HepG2 (cell line): Measurements from ENCODE around the gene RAB6B. TPM values are rescaled to one million over a fixed set of nuclear protein-coding genes. Genes with fewer than 3 reads are reported as not detected.

Source experiments
- ATAC-seq: fragments of 200-7000 bp; cut with Tn5 transposase; 3 replicates; pipeline ENCODE4 v1.9.1; 2020; ENCODE audit warnings: mild to moderate bottlenecking, moderate library complexity
- BruUV-seq: library from RNA; stranded (reverse); fragments of 400-500 nt; replicated peaks from 2 replicates; lab custom pipeline; 2021; lab: Mats Ljungman, UMichigan
- CTCF ChIA-PET: fragments of 300-600 bp; formaldehyde crosslinking; extraction: SDS; loops from one replicate; lab custom pipeline; 2021; ENCODE audit warnings: low total read pairs, inconsistent platforms, low intra/inter-chr PET ratio; lab: Yijun Ruan, JAX
- POLR2A ChIA-PET: fragments of 350-600 bp; sonication (Branson Sonifier 250); formaldehyde crosslinking; loops from one replicate; lab custom pipeline; 2020; ENCODE audit warnings: antibody characterized with exemption, inconsistent platforms; lab: Yijun Ruan, JAX
- DNase-seq: peaks from one replicate; pipeline ENCODE4 v3.0.0-alpha.2; 2015; ENCODE audit warnings: low spot score
- FAIRE-seq: peaks from 3 replicates; lab custom pipeline; 2011; peaks lifted over from hg19 to GRCh38; lab: Jason Lieb, UNC
- H2AFZ ChIP-seq: one replicate; pipeline ENCODE4 v1.6.1; 2011; ENCODE audit warnings: low read length, inconsistent platforms
- H3K27ac ChIP-seq: fragments of 300-600 bp; 3 replicates; pipeline ENCODE4 v1.8.0; 2011; ENCODE audit warnings: mixed run types, mild to moderate bottlenecking, mixed read lengths, low read length, inconsistent platforms; ENCODE audit not compliant: insufficient read depth; ENCODE audit errors: extremely low read length
- H3K27me3 ChIP-seq, 2 experiments: fragments of 200-600 bp in 1 of 2; 2 replicates in 1 of 2; 3 replicates in 1 of 2; pipeline versions ENCODE4 v1.6.0 to v1.8.0; 2011; ENCODE audit warnings: low read length in 2 of 2, mild to moderate bottlenecking in 2 of 2, moderate library complexity in 2 of 2, inconsistent platforms in 1 of 2; ENCODE audit not compliant: insufficient read depth in 2 of 2, control insufficient read depth in 1 of 2
- H3K36me3 ChIP-seq, 2 experiments: fragments of 200-600 bp in 1 of 2; replicated peaks in 1 of 2; 2 replicates in 1 of 2; 3 replicates in 1 of 2; pipeline versions ENCODE4 v1.5.1 to v1.8.0; 2011; ENCODE audit warnings: low read length in 2 of 2, inconsistent platforms in 1 of 2; ENCODE audit not compliant: insufficient read depth in 2 of 2, control insufficient read depth in 1 of 2
- H3K4me1 ChIP-seq: 2 replicates; pipeline ENCODE4 v1.5.1; 2012; ENCODE audit warnings: low read length, inconsistent platforms; ENCODE audit not compliant: insufficient read depth
- H3K4me2 ChIP-seq: 2 replicates; pipeline ENCODE4 v1.6.0; 2011; ENCODE audit warnings: low read depth, low read length, inconsistent platforms
- H3K4me3 ChIP-seq, 3 experiments: fragments of 200-600 bp in 1 of 3; sonication (generic), shearing (Covaris generic) in 1 of 3; replicated peaks in 1 of 3; 2 replicates each; pipeline ENCODE4 v1.5.1; 2011 to 2016; ENCODE audit warnings: low read length in 3 of 3, inconsistent platforms in 2 of 3, low read depth in 2 of 3, mild to moderate bottlenecking in 2 of 3, control low read depth in 1 of 3, mixed read lengths in 1 of 3; ENCODE audit not compliant: insufficient read depth in 1 of 3
- H3K79me2 ChIP-seq: one replicate; pipeline ENCODE4 v1.6.1; 2011; ENCODE audit warnings: low read length, inconsistent platforms; ENCODE audit not compliant: insufficient read depth
- H3K9ac ChIP-seq: 2 replicates; pipeline ENCODE4 v1.6.0; 2011; ENCODE audit warnings: mild to moderate bottlenecking, low read depth, low read length, inconsistent platforms; ENCODE audit not compliant: insufficient read depth
- H3K9me3 ChIP-seq: 2 replicates; pipeline ENCODE4 v1.5.1; 2012; ENCODE audit warnings: mild to moderate bottlenecking, low read length
- H4K20me1 ChIP-seq: 2 replicates; pipeline ENCODE4 v1.6.0; 2011; ENCODE audit warnings: inconsistent platforms, mild to moderate bottlenecking, low read length, moderate library complexity; ENCODE audit not compliant: insufficient read depth
- KLF15 ChIP-seq: sonication (generic); formaldehyde crosslinking; IDR thresholded peaks from 2 replicates; pipeline ENCODE4 v1.8.1; 2023; ENCODE audit warnings: borderline replicate concordance, mild to moderate bottlenecking, inconsistent platforms, missing genetic modification reagents, mixed read lengths
- NCOA5 ChIP-seq: sonication (generic); formaldehyde crosslinking; IDR thresholded peaks from 2 replicates; pipeline ENCODE4 v1.4.0; 2020; ENCODE audit warnings: missing genetic modification reagents
- RBFOX2 ChIP-seq: fragments of 200-400 bp; formaldehyde crosslinking; IDR thresholded peaks from 2 replicates; pipeline ENCODE4 v1.6.1; 2017; ENCODE audit warnings: low read depth, mild to moderate bottlenecking, low read length
- ZBTB3 ChIP-seq: sonication (generic); formaldehyde crosslinking; IDR thresholded peaks from 2 replicates; pipeline ENCODE4 v1.4.0; 2020; ENCODE audit warnings: low read depth, mild to moderate bottlenecking, moderate library complexity, missing genetic modification reagents, borderline replicate concordance
- ZBTB7A ChIP-seq: sonication (generic); formaldehyde crosslinking; IDR thresholded peaks from 2 replicates; pipeline ENCODE4 v1.8.0; 2022; ENCODE audit warnings: mild to moderate bottlenecking, missing genetic modification reagents
- ZNF552 ChIP-seq: sonication (generic); formaldehyde crosslinking; IDR thresholded peaks from 2 replicates; pipeline ENCODE4 v1.9.0; 2022; ENCODE audit warnings: missing genetic modification reagents, mild to moderate bottlenecking, borderline replicate concordance
- ZNF644 ChIP-seq: IDR thresholded peaks from 2 replicates; pipeline ENCODE4 v1.6.1; 2016; ENCODE audit warnings: low read depth
- WGBS: methylation state at CpG from one replicate; pipeline ENCODE4 v1.1.6; 2017; ENCODE audit warnings: low lambda C conversion rate; 5-methylcytosine and 5-hydroxymethylcytosine counted together
- in situ Hi-C: cut with HindIII; loops from 2 replicates; pipeline ENCODE4 v1.10.0; 2017; ENCODE audit warnings: low pct_unique_long_range_greater_than_20kb; ENCODE audit not compliant: extremely low pct_ligation_motif_present
- intact Hi-C: fragments of 100-400 bp; cut with micrococcal nuclease; formaldehyde crosslinking; loops from one replicate; pipeline ENCODE4 v1.10.0; 2022; ENCODE audit not compliant: unreplicated experiment
- polyA plus RNA-seq, 8 experiments: library from polyadenylated mRNA; depleted of rRNA in 3 of 8; stranded (reverse) in 7 of 8; unstranded in 1 of 8; fragments of >200 nt; fragmentation: Illumina TruSeq in 4 of 8; extraction: Trizol in 4 of 8; gene quantifications; 2 replicates each; pipeline versions ENCODE4 v1.2.1 to v1.2.3, GENCODE V29; 2011 to 2016; ENCODE audit warnings: low read depth in 4 of 8, missing spikeins in 1 of 8, mixed read lengths in 1 of 8; ENCODE audit not compliant: insufficient read depth in 1 of 8
- total RNA-seq, 5 experiments: library from RNA; depleted of rRNA; stranded (reverse); fragments of >200 nt; fragmentation: Illumina TruSeq; extraction: Trizol; gene quantifications; 2 replicates each; pipeline ENCODE4 v1.2.3, GENCODE V29; 2016; ENCODE audit warnings: low read depth in 1 of 5
- TF ChIP-seq, protein P1 (sequence below): IDR thresholded peaks from 2 replicates; pipeline ENCODE4 v1.6.1; 2016; ENCODE audit warnings: mild to moderate bottlenecking
- TF ChIP-seq, protein P2 (sequence below): sonication (generic); formaldehyde crosslinking; IDR thresholded peaks from 2 replicates; pipeline ENCODE4 v1.5.1; 2020; ENCODE audit warnings: mild to moderate bottlenecking, missing genetic modification reagents, borderline replicate concordance
- TF ChIP-seq, protein P3 (sequence below): sonication (generic); formaldehyde crosslinking; IDR thresholded peaks from 2 replicates; pipeline ENCODE4 v1.5.0; 2020; ENCODE audit warnings: missing genetic modification reagents

Gene RAB6B
- total and polyA plus RNA-seq, 2 of the 13 experiments (the other 11 are each of a cell fraction or from before 2014, with no cell fraction given) = 0.16 TPM; not detected in 1

DNA sequence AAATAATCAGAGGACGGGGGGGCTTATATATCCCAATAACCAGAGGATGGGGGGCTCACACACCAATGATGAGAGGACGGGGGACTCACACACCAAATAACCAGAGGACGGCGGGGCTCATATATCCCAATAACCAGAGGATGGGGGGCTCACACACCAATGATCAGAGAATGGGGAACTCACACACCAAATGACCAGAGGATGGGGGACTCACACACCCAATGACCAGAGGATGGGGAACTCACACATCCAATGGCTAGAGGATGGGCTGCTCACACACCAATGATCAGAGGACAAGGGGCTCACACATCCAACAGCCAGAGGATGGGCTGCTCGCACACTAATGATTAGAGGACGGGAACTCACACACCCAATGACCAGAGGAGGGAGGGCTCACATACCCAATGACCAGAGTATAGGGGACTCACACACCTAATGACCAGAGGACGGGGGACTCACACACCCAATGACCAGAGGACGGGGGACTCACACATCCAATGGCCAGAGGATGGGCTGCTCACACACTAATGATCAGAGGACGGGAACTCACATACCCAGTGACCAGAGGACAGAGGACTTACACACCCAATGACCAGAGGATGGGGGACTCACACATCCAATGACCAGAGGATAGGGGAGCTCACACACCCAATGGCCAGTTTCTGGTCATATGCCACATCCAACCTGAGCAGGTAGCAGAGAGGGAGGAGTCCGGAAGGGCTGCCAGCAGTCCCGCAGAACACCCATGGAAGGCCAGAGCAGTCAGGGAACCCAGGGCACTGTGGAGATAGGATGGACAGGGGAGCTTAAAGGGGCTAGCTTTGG lies 10.6 kb downstream of the RAB6B start:
- DNase-seq = no peak
- H3K79me2 ChIP-seq = no peaks in the 10 kb centered on the region
- TF ChIP-seq ZNF552 (CRISPR knock-in tag) (no peak), RBFOX2 (no peak)
- TF ChIP-seq, protein P1, sequence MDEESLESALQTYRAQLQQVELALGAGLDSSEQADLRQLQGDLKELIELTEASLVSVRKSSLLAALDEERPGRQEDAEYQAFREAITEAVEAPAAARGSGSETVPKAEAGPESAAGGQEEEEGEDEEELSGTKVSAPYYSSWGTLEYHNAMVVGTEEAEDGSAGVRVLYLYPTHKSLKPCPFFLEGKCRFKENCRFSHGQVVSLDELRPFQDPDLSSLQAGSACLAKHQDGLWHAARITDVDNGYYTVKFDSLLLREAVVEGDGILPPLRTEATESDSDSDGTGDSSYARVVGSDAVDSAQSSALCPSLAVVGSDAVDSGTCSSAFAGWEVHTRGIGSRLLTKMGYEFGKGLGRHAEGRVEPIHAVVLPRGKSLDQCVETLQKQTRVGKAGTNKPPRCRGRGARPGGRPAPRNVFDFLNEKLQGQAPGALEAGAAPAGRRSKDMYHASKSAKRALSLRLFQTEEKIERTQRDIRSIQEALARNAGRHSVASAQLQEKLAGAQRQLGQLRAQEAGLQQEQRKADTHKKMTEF (CRISPR knock-in tag) = no peak
- in situ Hi-C loops = no loop called here
- H2AFZ ChIP-seq = no peak overlapping the region
- H3K9me3 ChIP-seq = no peaks in the 10 kb centered on the region
- H3K4me2 ChIP-seq = no peak overlapping the region
- H3K4me3 ChIP-seq = no peak overlapping the region
- intact Hi-C loops = no loop called here
- BruUV-seq = no TSS peak
- FAIRE-seq = no peak
- no peak for ATAC-seq
- H3K9ac ChIP-seq = no peak overlapping the region
- no peak overlapping the region for H3K27ac ChIP-seq
- WGBS = 16% methylated on average over 11 of the region's 11 CpGs
- ChIA-PET POLR2A (no interaction called here), CTCF (no interaction called here)
- H3K4me1 ChIP-seq = no peaks in the 10 kb centered on the region
- H4K20me1 ChIP-seq = no peaks in the 10 kb centered on the region
- H3K27me3 ChIP-seq = peaks cover 4 to 19% of the 10 kb centered on the region in 2 experiments; a peak in 4 of 5 replicates
- H3K36me3 ChIP-seq = no peaks in the 10 kb centered on the region

DNA sequence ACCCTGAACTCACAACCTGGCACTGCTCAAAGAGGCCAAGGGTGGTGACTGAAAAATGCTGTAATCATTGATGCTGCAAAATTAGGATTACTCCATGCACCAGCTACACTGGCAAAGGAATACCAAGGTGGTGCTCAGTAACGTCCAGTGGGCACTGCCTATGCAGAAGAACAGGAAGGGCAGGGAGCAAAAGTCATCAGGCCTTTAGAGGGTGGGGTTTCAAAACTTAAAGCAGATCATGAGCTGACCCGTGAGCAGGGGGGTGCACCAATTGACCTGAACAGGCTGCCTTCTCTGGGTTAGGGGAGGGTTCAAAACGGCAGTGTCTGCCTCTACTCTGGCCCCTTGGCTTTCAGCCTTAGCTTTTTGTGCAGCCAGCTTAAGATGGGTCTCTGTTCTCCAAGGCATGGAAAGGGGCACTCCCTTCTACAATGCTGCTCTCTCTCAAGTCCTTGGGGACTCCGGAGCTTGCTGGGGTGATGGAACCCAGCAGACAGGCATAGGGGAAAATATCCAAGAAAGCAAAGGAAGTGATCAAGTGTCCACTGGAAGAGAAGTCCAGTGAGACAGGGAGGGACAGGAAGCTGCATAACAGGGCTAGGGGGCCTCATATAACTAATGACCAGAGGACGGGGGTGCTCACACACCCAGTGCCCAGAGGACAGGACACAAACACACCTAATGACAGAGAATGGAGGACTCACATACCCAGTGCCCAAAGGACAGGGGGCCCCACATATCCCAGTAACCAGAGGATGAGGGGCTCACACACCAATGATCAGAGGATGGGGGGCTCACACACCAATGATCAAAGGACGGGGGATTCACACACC lies 11.4 kb downstream of the RAB6B start:
- ChIA-PET POLR2A (no interaction called here), CTCF (no interaction called here)
- 0% methylated on average over 6 of the region's 6 CpGs for WGBS
- intact Hi-C loops = no loop called here
- H3K4me2 ChIP-seq = no peak overlapping the region
- H3K9me3 ChIP-seq = no peaks in the 10 kb centered on the region
- ATAC-seq (no peak), FAIRE-seq (no peak), DNase-seq (no peak)
- H3K79me2 ChIP-seq = no peaks in the 10 kb centered on the region
- in situ Hi-C loops = no loop called here
- no peaks in the 10 kb centered on the region for H4K20me1 ChIP-seq
- peaks cover 4 to 21% of the 10 kb centered on the region in 2 experiments; a peak in 4 of 5 replicates for H3K27me3 ChIP-seq
- BruUV-seq = no TSS peak
- no peak overlapping the region for H3K9ac ChIP-seq
- no peaks in the 10 kb centered on the region for H3K4me1 ChIP-seq
- H3K4me3 ChIP-seq = no peak overlapping the region
- no peak overlapping the region for H3K27ac ChIP-seq
- no peaks in the 10 kb centered on the region for H3K36me3 ChIP-seq
- H2AFZ ChIP-seq = no peak overlapping the region
- TF ChIP-seq KLF15 (CRISPR knock-in tag) (no peak), ZNF644 (no peak), NCOA5 (CRISPR knock-in tag) (no peak), ZBTB3 (CRISPR knock-in tag) (no peak), ZBTB7A (CRISPR knock-in tag) (no peak)
- TF ChIP-seq, protein P2, sequence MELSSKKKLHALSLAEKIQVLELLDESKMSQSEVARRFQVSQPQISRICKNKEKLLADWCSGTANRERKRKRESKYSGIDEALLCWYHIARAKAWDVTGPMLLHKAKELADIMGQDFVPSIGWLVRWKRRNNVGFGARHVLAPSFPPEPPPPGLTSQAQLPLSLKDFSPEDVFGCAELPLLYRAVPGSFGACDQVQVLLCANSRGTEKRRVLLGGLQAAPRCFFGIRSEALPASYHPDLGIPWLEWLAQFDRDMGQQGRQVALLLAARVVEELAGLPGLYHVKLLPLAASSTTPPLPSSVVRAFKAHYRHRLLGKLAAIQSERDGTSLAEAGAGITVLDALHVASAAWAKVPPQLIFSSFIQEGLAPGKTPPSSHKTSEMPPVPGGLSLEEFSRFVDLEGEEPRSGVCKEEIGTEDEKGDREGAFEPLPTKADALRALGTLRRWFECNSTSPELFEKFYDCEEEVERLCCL (CRISPR knock-in tag) = no peak
- TF ChIP-seq, protein P3, sequence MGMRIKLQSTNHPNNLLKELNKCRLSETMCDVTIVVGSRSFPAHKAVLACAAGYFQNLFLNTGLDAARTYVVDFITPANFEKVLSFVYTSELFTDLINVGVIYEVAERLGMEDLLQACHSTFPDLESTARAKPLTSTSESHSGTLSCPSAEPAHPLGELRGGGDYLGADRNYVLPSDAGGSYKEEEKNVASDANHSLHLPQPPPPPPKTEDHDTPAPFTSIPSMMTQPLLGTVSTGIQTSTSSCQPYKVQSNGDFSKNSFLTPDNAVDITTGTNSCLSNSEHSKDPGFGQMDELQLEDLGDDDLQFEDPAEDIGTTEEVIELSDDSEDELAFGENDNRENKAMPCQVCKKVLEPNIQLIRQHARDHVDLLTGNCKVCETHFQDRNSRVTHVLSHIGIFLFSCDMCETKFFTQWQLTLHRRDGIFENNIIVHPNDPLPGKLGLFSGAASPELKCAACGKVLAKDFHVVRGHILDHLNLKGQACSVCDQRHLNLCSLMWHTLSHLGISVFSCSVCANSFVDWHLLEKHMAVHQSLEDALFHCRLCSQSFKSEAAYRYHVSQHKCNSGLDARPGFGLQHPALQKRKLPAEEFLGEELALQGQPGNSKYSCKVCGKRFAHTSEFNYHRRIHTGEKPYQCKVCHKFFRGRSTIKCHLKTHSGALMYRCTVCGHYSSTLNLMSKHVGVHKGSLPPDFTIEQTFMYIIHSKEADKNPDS = no peak
